ENCODE data around the gene TBC1D10A.

DNA sequence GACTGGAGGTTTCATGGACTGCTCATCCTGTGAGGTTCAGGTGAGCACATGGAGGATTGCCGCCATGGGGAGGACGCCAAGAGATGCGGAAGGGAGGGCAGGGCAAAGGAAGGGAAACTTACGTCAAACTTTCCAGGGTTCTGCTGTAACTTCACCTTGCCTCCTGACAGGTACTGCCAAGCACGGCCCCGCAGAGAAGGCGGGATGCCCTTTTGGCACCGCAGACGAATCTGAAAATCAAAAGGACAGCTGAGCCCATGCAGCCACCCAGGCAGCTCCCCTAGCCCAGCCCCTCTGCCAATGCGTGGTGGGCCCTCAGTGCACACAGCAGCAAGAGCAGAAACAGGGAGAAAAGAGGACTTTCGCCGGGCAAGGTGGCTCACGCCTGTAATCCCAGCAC lies 27.4 kb downstream of the TBC1D10A start:
- TF ChIP-seq, protein P1, sequence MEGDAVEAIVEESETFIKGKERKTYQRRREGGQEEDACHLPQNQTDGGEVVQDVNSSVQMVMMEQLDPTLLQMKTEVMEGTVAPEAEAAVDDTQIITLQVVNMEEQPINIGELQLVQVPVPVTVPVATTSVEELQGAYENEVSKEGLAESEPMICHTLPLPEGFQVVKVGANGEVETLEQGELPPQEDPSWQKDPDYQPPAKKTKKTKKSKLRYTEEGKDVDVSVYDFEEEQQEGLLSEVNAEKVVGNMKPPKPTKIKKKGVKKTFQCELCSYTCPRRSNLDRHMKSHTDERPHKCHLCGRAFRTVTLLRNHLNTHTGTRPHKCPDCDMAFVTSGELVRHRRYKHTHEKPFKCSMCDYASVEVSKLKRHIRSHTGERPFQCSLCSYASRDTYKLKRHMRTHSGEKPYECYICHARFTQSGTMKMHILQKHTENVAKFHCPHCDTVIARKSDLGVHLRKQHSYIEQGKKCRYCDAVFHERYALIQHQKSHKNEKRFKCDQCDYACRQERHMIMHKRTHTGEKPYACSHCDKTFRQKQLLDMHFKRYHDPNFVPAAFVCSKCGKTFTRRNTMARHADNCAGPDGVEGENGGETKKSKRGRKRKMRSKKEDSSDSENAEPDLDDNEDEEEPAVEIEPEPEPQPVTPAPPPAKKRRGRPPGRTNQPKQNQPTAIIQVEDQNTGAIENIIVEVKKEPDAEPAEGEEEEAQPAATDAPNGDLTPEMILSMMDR (optimal IDR thresholded peaks at IDR 0.05 in 1 of 3, IDR thresholded peaks at IDR 0.05 in 1 of 3, conservative IDR thresholded peaks at IDR 0.05 in 1 of 3; ENCODE audit: extremely low read depth in 1 of 3, insufficient read depth in 2 of 3, low read length in 3 of 3) = no peak
- no peak for TF ChIP-seq EZH2 (IDR thresholded peaks at IDR 0.05; ENCODE audit: low read length)

Data from keratinocyte (primary cell).